HepG2 (cell line): ENCODE data around the gene NAPB. TPM values are rescaled to one million over a fixed set of nuclear protein-coding genes. Genes with fewer than 3 reads are reported as not detected.

ENCODE experiments used
- CEBPB ChIP-seq: IDR thresholded peaks from 2 replicates; pipeline ENCODE4 v1.6.1; 2011; ENCODE audit warnings: low read depth, low read length, improper control_type of control experiment, borderline replicate concordance
- CREM ChIP-seq, 2 experiments: sonication (generic) in 1 of 2; formaldehyde crosslinking in 1 of 2; IDR thresholded peaks; 2 replicates each; pipeline versions ENCODE4 v1.4.0 to v1.6.1; 2016 to 2020; ENCODE audit warnings: antibody characterized with exemption in 1 of 2, mild to moderate bottlenecking in 1 of 2, missing genetic modification reagents in 1 of 2
- FOXC1 ChIP-seq: sonication (generic); formaldehyde crosslinking; IDR thresholded peaks from 2 replicates; pipeline ENCODE4 v1.8.0; 2022; ENCODE audit warnings: mild to moderate bottlenecking, missing genetic modification reagents, borderline replicate concordance
- HCFC1 ChIP-seq: fragments of 150-350 bp; IDR thresholded peaks from 2 replicates; pipeline ENCODE4 v1.6.1; 2014; ENCODE audit warnings: low read depth, low read length
- HES4 ChIP-seq: sonication (generic); formaldehyde crosslinking; IDR thresholded peaks from 2 replicates; pipeline ENCODE4 v1.9.0; 2021; ENCODE audit warnings: mild to moderate bottlenecking, missing genetic modification reagents, borderline replicate concordance
- JDP2 ChIP-seq: sonication (generic); formaldehyde crosslinking; IDR thresholded peaks from 2 replicates; pipeline ENCODE4 v1.8.1; 2022; ENCODE audit warnings: missing genetic modification reagents, borderline replicate concordance
- MAFG ChIP-seq: sonication (generic); formaldehyde crosslinking; IDR thresholded peaks from 2 replicates; pipeline ENCODE4 v1.5.1; 2020; ENCODE audit warnings: mild to moderate bottlenecking, missing genetic modification reagents
- PLSCR1 ChIP-seq: sonication (generic); formaldehyde crosslinking; IDR thresholded peaks from 2 replicates; pipeline ENCODE4 v1.5.0; 2020; ENCODE audit warnings: missing genetic modification reagents, mild to moderate bottlenecking, borderline replicate concordance
- PRDM15 ChIP-seq: sonication (generic); formaldehyde crosslinking; IDR thresholded peaks from 2 replicates; pipeline ENCODE4 v1.4.0; 2020; ENCODE audit warnings: missing genetic modification reagents
- RFXANK ChIP-seq: IDR thresholded peaks from 2 replicates; pipeline ENCODE4 v1.6.1; 2016
- SALL1 ChIP-seq: sonication (generic); formaldehyde crosslinking; IDR thresholded peaks from 2 replicates; pipeline ENCODE4 v1.8.0; 2022; ENCODE audit warnings: mild to moderate bottlenecking, missing genetic modification reagents
- SMAD3 ChIP-seq: sonication (generic); formaldehyde crosslinking; IDR thresholded peaks from 2 replicates; pipeline ENCODE4 v1.4.0; 2020; ENCODE audit warnings: missing genetic modification reagents
- SNAI1 ChIP-seq: sonication (generic); formaldehyde crosslinking; IDR thresholded peaks from 2 replicates; pipeline ENCODE4 v1.5.0; 2020; ENCODE audit warnings: mild to moderate bottlenecking, missing genetic modification reagents, borderline replicate concordance
- TCF7 ChIP-seq: sonication (generic); IDR thresholded peaks from 2 replicates; pipeline ENCODE4 v1.6.1; 2016; ENCODE audit warnings: antibody characterized with exemption, low read depth
- ZFYVE20 ChIP-seq: sonication (generic); formaldehyde crosslinking; IDR thresholded peaks from 2 replicates; pipeline ENCODE4 v1.8.0; 2023; ENCODE audit warnings: low read depth, mild to moderate bottlenecking, moderate library complexity, missing genetic modification reagents, borderline replicate concordance
- ZNF337 ChIP-seq: sonication (generic); formaldehyde crosslinking; IDR thresholded peaks from 2 replicates; pipeline ENCODE4 v1.5.1; 2020; ENCODE audit warnings: missing genetic modification reagents, low read depth, mild to moderate bottlenecking, borderline replicate concordance
- ZNF577 ChIP-seq: sonication (generic); formaldehyde crosslinking; IDR thresholded peaks from 2 replicates; pipeline ENCODE4 v1.4.0; 2020; ENCODE audit warnings: mild to moderate bottlenecking, low read depth, missing genetic modification reagents, borderline replicate concordance
- ZNF792 ChIP-seq: IDR thresholded peaks from 2 replicates; pipeline ENCODE4 v1.6.1; 2016
- polyA plus RNA-seq, 8 experiments: library from polyadenylated mRNA; depleted of rRNA in 3 of 8; stranded (reverse) in 7 of 8; unstranded in 1 of 8; fragments of >200 nt; fragmentation: Illumina TruSeq in 4 of 8; extraction: Trizol in 4 of 8; gene quantifications; 2 replicates each; pipeline versions ENCODE4 v1.2.1 to v1.2.3, GENCODE V29; 2011 to 2016; ENCODE audit warnings: low read depth in 4 of 8, missing spikeins in 1 of 8, mixed read lengths in 1 of 8; ENCODE audit not compliant: insufficient read depth in 1 of 8
- total RNA-seq, 5 experiments: library from RNA; depleted of rRNA; stranded (reverse); fragments of >200 nt; fragmentation: Illumina TruSeq; extraction: Trizol; gene quantifications; 2 replicates each; pipeline ENCODE4 v1.2.3, GENCODE V29; 2016; ENCODE audit warnings: low read depth in 1 of 5
- TF ChIP-seq, protein P1 (sequence below): sonication (generic); formaldehyde crosslinking; IDR thresholded peaks from 2 replicates; pipeline ENCODE4 v1.5.0; 2020; ENCODE audit warnings: mild to moderate bottlenecking, missing genetic modification reagents
- TF ChIP-seq, protein P2 (sequence below): sonication (generic); formaldehyde crosslinking; IDR thresholded peaks from 2 replicates; pipeline ENCODE4 v1.5.1; 2020; ENCODE audit warnings: missing genetic modification reagents, mild to moderate bottlenecking, borderline replicate concordance

NAPB gene
- total and polyA plus RNA-seq, 2 of the 13 experiments (the other 11 are each of a cell fraction or from before 2014, with no cell fraction given) = 15.2 to 16.1 TPM

- TF ChIP-seq, protein P1, sequence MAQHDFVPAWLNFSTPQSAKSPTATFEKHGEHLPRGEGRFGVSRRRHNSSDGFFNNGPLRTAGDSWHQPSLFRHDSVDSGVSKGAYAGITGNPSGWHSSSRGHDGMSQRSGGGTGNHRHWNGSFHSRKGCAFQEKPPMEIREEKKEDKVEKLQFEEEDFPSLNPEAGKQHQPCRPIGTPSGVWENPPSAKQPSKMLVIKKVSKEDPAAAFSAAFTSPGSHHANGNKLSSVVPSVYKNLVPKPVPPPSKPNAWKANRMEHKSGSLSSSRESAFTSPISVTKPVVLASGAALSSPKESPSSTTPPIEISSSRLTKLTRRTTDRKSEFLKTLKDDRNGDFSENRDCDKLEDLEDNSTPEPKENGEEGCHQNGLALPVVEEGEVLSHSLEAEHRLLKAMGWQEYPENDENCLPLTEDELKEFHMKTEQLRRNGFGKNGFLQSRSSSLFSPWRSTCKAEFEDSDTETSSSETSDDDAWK = no peak
- TF ChIP-seq PLSCR1 (no peak), HCFC1 (peak; percentile 72), RFXANK (no peak; the same call in 1 of the 2 replicates), ZFYVE20 (CRISPR knock-in tag) (no peak), JDP2 (CRISPR knock-in tag) (no peak), FOXC1 (CRISPR knock-in tag) (peak; percentile 93), PRDM15 (CRISPR knock-in tag) (peak; percentile 80), CREM (IDR thresholded peaks at IDR 0.05) (peak; percentile 99), CREM (CRISPR knock-in tag; IDR thresholded peaks at IDR 0.05) (peak; percentile 92), CEBPB (no peak), ZNF792 (peak; percentile 53; the same call in 1 of the 2 replicates), SMAD3 (CRISPR knock-in tag) (no peak; the same call in 1 of the 2 replicates), MAFG (CRISPR knock-in tag) (no peak), ZNF577 (CRISPR knock-in tag) (no peak), HES4 (CRISPR knock-in tag) (peak; percentile 59; the same call in 1 of the 2 replicates), ZNF337 (CRISPR knock-in tag) (no peak), TCF7 (no peak), SALL1 (CRISPR knock-in tag) (peak; percentile 94), SNAI1 (no peak)
- TF ChIP-seq, protein P2, sequence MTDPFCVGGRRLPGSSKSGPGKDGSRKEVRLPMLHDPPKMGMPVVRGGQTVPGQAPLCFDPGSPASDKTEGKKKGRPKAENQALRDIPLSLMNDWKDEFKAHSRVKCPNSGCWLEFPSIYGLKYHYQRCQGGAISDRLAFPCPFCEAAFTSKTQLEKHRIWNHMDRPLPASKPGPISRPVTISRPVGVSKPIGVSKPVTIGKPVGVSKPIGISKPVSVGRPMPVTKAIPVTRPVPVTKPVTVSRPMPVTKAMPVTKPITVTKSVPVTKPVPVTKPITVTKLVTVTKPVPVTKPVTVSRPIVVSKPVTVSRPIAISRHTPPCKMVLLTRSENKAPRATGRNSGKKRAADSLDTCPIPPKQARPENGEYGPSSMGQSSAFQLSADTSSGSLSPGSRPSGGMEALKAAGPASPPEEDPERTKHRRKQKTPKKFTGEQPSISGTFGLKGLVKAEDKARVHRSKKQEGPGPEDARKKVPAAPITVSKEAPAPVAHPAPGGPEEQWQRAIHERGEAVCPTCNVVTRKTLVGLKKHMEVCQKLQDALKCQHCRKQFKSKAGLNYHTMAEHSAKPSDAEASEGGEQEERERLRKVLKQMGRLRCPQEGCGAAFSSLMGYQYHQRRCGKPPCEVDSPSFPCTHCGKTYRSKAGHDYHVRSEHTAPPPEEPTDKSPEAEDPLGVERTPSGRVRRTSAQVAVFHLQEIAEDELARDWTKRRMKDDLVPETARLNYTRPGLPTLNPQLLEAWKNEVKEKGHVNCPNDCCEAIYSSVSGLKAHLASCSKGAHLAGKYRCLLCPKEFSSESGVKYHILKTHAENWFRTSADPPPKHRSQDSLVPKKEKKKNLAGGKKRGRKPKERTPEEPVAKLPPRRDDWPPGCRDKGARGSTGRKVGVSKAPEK (CRISPR knock-in tag) = peak; percentile 57; the same call in 1 of the 2 replicates
These were observed 63.3 kb downstream of the NAPB start (continued) for GRCh38 chr20:23357767-23358562.
